GM21786 (cell line): ENCODE data around the gene ELK3.

Source experiments
- ATAC-seq: cut with Tn5 transposase; IDR thresholded peaks from one replicate; pipeline ENCODE4 v1.9.1; 2021; ENCODE audit not compliant: unreplicated experiment

Gene ELK3

DNA sequence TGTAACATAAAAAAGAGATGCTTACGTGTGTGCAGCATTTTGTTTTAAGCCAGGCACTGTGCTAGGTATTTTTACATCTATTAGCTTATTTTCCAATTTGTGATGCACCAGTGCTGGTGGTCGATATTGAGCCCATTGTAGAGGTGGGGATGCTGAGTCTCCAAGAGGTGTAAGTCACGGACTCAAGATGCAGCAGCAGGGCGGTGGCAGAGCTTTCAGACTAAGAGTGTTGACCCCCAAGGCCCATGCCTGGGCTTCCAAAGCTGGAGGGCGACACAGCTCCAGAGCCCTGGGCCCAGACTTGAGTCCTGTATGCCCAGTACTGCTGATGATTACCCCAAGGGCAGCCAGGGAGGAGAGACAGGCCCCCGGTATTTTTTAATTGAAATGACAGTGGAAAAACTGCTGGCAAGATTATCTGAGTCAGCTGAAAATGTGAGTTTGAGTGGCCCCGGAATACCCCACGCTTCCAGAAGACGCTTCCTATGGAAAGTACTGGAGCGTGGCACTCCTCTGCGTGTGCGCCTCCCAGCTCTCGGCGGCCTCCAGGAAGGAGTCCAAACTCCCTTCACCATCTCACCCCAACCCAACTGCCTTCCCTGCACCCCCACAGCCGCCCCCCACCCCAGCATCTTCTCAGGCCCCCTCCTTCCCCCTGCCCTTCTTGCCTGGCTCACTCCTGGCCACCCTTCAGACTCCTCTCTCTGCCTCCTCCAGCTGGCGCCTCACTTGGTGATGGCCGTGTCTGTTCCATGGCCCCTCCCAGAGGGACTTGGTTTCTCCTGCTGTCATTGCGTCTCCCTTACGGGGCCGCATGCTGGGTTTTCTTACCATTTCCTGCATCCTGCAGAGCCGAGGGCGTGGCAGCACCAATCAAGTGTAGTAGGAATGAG lies 40.7 kb downstream of the ELK3 start:
- no peak for ATAC-seq

DNA sequence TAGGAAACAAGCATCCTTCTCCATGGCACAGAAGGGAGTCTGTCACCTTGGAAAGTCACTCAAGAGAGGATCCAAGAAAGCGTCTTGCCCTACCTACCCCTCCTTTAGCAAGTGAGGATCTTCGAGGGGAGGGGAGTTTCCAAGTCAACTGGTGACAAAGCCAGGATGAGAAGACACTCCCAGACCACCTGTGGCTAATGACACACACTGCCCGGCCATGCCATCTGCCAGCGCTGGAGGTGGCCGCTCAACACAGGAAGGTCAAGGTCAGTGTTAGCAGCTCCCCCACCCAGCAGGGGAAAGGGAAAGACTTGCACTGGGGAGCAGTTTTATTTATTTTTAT lies 41.3 kb downstream of the ELK3 start:
- no peak for ATAC-seq

DNA sequence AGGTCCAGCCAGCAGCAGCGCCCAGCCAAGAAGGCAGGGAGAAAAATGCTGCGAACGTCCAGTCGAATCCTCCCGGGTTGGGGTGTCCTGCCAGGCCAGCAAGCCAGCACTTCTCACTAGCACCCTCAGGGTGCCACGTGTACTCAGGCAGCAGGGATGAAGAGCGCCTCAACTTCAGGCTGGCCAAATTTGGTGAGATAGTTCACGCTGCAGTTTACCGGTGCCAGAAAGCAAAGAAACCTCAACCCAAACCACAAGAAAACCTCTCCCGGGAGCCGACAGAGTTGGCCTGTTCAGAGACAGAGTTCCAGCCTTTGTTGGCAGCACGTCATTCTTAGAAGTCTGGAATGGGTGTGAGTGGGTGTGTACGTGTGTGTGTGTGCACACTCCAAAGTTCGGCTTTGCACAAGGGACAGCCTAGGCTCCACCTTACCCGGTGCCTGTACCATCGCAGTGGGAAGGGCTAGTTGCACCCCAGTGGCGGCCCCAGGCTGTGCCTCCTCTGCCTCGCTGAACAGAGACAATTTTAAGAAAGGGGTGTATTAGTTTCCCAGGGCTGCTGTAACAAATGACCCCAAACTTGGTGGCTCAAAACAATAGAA lies 42.1 kb downstream of the ELK3 start:
- no peak for ATAC-seq

DNA sequence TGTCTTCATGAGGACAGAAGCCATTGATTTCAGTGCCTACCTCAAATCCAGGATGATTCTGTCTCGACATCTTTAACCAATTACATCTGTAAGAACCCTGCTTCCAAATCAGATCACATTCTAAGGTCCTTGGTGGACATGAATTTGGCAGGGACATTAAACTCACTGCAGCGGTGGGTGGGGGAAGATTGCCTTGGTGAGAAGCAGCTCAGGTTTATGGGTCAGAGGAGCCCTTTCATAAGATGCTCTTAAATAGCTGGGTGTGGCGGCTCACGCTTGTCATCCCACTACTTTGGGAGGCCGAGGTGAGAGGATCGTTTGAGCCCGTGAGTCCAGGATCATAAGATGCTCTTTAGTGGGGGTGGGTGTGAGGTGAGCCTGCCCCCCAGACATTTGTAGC lies 42.9 kb downstream of the ELK3 start:
- ATAC-seq = no peak

DNA sequence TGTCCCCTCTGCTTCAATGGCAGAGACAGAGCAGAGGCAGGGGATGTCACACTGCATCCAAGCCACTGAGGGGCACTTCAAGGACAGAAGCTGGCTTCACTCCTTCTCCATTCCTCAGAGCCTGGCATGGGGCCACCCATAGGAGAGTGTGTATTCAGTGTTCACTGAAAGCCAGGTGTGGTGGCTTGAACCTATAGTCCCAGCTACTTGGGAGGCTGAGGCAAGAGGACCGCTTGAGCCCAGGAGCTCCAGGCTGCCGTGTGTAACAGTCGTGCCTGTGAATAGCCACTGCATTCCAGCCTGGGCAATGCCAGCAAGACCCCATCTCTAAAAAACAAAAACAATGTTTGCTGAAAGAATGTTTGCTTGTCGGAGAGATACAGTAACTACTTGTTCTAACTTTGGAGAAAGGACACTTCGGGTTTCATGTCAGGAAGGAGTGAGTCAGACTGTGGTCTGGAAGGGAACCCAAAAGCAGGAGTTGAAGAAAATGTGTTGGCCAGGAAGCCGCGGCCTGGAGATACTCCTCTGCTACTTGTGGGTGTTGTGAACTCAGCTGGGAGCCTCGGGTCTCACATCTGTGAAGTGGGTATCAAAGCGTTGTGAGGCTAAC lies 43.4 kb downstream of the ELK3 start:
- no peak for ATAC-seq

DNA sequence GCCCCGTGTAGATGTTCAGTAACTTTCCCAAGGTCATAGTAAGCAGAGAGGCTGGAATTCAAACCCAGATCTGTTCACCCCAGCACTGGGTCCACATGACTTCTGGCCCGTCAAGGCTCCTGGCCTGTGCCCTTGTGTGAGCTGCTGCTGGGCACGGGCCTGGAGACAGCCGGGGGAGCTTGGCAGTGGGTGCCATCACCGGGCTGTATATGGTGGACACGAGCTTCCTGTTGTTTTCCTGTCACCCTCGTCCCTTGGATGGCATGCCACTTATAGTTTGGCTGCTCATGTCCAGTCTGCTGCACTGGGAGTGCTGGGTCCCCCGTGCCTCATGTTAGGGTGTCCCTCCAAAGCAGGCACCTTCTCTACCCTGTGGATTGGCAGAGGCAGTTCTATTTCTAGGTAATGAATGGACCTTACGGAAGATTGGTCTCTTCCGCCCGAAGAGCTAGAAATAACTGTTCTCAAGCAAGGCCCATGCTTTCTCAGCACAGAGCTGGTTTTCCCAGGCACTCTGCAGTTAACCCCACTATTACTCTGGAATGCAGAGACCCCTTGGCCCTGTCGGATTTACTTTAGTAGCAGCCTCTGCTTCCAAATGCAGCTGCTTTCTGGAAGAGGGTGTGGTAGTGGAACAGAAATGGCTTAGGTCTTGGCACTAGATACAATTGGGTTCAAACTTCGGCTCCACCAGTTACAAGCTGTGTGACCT lies 44.3 kb downstream of the ELK3 start:
- no peak for ATAC-seq

DNA sequence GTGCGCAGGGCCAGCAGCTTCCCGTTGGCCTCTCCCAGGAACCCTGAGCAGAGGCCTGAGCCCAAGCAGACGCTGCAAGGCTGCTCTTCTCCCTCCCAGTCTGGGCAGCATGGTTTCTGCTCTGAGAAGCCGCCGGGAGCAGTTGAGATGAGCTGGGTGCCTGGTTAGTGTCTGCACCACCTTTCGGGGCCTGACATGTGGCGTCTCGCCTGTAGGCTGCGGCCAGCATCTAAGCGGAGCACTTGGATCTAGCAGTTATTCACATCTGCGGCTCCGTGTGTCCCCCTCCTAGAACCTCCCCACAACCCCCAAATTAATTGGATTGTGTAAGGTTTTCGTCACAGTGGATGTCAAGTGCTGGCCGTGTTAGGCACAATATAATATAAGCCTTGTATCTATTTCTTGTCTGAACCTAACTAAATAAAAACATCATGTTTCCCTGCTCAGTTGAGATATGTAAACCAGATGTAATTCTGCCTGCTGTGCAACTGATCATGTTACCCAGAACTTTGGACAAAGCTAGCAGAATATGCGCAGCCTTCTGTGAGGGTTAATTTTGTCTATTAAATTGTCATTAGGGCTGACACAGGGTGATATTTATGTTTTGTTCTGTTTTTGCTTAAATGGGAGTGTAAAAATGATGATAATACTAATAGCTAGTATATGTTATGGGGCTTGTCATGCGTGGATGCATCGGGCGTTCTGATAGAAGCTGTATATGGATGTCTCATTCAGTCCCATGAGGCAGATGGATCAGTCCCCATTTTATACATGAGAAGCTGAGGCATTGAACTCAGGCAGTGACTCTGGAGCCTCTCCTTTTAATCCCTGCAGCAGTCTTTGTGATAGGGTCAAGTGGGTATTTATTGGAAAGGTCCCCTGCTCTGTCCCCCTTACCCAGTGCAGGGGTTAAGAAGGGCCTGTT lies 45.8 kb downstream of the ELK3 start:
- ATAC-seq = no peak

DNA sequence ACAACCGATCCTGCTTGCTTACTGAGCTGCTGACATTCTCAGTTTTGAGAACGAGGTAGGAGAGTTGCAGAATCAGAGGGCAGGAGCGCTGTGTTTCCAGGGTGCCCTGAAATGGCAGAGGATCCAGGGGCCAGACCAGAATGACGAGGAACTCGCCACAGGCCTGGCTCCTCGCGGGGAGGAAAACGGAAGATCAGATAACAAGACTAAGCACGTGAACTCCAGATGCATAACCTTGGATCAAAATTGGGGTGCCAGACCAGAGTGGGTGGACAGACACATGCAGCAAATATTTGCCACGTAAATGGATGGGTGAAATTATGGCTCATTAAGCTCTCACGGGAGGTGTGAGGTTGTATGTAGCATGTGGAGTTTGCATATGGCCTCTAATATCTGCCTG lies 46.5 kb downstream of the ELK3 start:
- ATAC-seq = no peak

DNA sequence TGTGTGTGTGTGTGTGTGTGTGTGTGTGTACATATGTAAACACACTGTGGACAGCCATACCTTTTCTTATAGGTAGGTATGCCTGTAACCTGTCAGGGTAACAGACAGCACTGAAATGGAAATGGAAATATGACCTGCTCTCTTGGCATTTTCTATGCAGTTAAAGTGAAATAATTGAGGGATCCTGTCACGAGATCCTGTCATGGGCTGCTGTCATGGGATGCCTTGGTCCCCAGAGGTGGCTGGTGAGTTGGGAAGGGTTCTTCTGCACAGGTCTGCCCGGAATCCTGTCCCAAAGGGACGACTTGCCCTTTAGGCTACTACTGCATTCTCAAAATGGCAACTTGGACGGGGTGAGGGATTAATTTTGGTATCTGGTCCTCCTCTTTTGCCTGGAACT lies 47.3 kb downstream of the ELK3 start:
- no peak for ATAC-seq

DNA sequence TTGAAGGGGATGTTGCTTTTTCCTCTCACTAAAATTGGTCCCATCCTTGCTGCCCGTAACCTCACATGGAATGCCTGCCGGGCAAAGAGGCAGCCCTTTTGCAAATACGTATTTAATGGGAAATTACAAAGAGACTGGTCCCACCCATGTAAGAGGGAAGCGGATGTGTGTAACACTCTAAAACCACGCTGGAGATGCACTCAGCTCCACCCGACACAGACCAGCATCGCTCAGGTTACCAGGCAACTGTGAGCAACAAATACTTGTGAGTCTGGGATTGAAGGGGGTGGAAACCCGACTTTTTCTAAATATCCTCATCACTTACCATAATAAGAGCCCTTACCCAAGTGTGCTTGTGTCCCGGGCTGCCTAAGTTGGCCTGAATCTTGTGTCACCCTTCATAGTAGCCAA lies 47.7 kb downstream of the ELK3 start:
- ATAC-seq = no peak

DNA sequence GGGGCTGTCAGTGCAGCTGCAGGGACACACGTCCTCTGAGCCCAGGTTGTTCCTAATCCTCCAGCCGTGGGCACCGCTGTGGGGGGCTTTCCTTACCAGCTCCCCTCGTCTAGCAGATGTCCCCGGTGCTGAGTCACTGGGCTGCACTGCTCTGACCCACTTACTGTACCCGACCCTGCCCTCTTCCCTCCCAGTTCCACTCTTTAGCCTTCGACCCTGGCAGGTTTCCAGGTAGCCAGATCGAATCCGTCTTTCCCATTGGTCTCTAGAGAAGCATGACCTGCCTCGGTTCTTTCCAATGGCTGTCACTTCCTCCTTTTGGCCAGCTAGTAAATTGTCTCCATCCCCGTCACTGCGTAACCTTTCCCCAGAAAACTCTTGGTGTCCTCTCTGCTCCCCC lies 48.4 kb downstream of the ELK3 start:
- no peak for ATAC-seq

DNA sequence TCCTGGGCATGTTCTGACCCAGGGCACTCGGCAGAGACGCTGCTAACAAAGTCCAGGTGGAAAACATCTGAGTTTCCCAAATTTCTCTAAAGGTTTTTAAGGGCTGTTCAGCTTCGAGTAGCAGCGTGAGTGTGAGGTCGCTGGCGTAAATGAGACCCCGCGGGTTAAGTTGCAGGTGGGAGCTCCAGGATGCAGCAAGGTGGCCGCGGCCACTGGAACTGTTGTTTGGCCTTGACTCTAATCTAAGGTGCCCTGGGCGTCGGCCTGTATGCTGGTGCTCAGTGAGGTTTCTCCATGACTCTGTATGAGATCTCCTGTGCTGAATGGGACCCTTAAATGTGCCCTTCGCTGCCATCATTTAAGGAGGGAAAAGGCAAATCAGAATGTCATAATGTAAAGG lies 50.7 kb downstream of the ELK3 start:
- ATAC-seq = no peak

DNA sequence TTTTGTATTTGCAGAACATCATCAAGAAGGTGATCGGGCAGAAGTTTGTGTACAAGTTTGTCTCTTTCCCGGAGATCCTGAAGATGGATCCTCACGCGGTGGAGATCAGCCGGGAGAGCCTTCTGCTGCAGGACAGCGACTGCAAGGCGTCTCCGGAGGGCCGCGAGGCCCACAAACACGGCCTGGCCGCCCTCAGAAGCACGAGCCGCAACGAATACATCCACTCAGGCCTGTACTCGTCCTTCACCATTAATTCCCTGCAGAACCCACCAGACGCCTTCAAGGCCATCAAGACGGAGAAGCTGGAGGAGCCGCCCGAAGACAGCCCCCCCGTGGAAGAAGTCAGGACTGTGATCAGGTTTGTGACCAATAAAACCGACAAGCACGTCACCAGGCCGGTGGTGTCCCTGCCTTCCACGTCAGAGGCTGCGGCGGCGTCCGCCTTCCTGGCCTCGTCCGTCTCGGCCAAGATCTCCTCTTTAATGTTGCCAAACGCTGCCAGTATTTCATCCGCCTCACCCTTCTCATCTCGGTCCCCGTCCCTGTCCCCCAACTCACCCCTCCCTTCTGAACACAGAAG lies 52.8 kb downstream of the ELK3 start:
- ATAC-seq = no peak

DNA sequence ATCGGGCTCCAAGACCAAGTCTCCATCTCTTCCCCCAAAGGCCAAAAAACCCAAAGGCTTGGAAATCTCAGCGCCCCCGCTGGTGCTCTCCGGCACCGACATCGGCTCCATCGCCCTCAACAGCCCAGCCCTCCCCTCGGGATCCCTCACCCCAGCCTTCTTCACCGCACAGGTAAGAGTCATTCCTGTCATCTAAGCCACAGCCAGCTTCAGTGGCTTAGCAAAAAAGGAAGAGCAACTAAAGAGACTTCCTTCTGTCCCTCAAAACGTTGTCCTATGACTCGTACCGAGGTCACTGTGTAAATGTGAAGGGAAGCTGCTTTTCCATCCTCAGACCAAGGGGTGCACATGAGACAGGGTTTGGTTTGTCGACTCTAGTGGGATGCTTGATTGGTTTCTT lies 53.4 kb downstream of the ELK3 start:
- ATAC-seq = no peak

DNA sequence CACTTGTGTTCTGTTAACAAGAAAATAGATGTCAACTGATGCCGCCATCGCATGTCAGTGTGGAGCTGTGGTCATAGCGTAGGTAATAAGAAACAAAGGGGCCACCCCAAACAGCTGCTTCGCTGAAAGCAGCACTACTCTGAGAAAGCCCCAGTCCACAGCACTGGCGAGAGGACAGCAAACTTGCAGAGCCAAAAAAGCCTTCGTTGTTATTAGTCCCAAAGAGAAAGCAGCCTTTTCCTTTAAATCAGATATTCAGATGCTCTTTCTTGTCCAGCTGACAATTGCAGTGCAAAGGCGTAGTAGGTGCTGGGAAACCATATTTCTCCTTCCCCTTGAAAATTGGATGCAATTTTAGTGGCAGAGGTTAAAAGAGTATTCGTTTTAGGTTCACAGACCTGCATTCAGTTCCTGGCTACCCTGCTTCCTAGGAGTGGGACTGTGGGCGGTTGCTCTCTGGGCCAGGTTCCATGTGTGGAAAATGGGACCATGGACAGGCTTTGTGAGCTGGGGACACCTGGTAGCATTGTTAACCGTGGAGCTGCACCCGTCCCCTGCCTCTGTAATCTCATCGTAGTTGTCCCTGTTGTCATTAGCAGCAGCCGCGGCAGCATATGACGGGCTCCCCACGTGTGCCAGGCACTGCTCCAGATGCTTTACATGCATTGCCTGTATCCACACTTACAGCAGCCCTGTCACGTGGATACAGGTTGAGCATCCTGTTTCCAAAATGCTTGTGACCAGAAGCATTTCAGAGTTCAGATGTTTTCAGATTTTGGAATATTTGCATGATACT lies 54.2 kb downstream of the ELK3 start:
- no peak for ATAC-seq

DNA sequence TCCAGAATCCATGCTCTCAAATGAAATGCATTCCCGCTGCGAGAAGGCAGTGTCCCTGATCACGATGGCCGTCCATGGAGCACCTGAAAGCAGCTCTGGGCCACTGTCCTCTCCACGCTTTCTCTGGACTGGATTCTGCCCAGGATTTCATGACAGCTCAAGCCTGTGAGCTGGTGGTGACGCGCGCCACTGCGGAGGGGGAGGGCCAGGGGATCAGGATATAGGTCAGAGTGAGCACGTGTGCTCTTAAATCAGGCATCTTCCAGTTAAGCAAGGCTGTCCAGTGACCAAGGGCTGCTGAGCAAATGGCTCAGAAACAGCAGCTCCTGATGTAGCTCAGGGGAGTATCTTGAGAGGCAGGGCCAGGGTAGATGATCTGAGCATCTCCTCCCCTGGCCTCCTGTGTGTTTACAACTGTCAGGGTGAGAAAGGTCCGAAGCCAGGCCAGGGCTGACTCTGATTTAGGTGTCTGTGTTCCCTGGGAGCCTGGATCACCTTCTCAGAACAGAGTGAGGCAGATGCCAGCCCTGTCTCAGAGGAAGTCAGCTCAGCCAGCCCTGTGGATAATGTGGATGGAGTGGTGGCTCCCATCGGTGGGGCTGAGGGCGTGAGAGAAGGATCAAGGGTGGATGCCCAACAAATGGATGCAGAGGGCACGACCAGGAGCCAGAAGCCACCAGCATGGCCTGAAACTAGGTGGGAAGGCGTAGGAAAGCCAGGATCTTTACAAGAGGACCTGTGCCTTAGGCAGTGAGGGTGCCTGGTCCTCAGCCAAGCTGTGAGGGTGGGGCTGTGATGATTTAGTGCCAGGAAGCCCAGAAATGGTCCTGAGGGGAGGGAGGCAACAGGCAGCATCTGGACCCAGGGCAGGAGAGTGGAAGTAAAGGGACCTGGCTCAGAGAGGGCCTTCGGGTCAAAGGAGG lies 55.3 kb downstream of the ELK3 start:
- ATAC-seq = no peak

DNA sequence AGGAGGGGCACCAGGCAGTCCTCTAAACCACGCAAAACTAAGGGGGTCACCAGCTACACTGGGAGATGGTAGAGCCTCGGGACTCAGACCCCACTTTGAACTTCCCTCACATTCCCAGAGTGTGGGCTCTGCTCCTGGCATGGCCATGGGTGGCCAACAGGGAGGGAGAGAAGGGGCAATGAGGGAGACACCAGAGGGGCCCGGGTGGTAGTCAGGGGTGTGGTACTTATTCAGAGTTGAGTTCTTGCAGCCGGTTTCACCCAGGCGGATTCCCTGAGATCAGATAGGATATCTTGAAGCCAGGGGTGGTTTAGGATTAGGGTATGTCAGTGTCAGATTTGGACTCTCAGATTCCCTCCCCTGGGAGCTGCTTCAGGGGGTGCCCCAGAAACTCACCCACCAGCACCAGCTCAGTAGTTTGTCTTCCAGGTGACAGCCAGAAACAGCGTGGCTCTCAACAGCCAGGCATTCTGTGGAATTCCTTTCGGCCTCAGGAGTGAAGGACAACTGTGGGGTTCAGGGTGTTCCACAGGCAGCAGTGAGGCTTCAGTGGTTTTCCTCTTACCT lies 56.0 kb downstream of the ELK3 start:
- ATAC-seq = no peak

DNA sequence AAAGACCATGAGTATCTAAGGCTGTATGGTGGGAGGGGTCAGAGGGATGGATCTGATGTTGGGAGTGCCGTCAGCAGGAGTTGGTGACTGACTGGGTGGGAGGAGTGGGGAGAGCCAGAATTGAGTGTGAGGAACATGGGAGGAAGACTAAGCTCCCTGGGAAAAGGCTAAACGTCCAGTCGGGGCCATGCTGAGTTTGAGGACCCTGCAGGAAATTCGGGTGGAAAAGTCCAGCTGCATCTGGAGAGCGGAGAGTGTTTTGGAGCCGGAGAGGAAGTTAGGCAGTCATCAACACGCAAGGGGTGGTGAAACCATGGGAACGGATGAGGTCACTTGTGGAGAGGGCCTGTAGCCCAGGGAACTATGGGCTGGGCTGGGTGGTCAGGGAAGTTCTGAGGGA lies 60.9 kb downstream of the ELK3 start:
- no peak for ATAC-seq
